ENCODE data around the gene NHS. TPM values are rescaled to one million over a fixed set of nuclear protein-coding genes. Genes with fewer than 3 reads are reported as not detected.

The NHS gene
- total RNA-seq, 1 experiment from 2014 or later: 2.2 TPM

GRCh38 chrX:17779434-17779833, 404.4 kb downstream of the NHS start:
- H3K4me3 ChIP-seq (ENCODE audit: low read depth, low read length): no peak overlapping the region
- no peaks in the 10 kb centered on the region for H3K36me3 Mint-ChIP-seq (ENCODE audit: insufficient read depth, unreplicated experiment)
- peaks cover 6% of the 10 kb centered on the region for H3K27me3 Mint-ChIP-seq (ENCODE audit: insufficient read depth, unreplicated experiment)
- TF ChIP-seq CTCF (IDR thresholded peaks at IDR 0.05; ENCODE audit: insufficient read depth in 1 of 2, low read depth in 1 of 2, low read length in 1 of 2, severe bottlenecking in 1 of 2, unreplicated experiment in 1 of 2): no peak
- no peaks in the 10 kb centered on the region for H3K9me3 Mint-ChIP-seq (ENCODE audit: unreplicated experiment)
- no peak overlapping the region for H3K4me3 Mint-ChIP-seq (ENCODE audit: unreplicated experiment)
- no peaks in the 10 kb centered on the region for H3K9me3 ChIP-seq
- H3K4me1 Mint-ChIP-seq (ENCODE audit: low read depth, unreplicated experiment): no peaks in the 10 kb centered on the region
- DNase-seq: no peak
- ChIA-PET POLR2A (no interaction called here), CTCF (no interaction called here)
- H3K36me3 ChIP-seq (ENCODE audit: control insufficient read depth, insufficient read depth, low read length): no peaks in the 10 kb centered on the region
- no peak overlapping the region for H3K27ac Mint-ChIP-seq (ENCODE audit: unreplicated experiment)
- H3K27me3 ChIP-seq (replicated peaks; ENCODE audit: control insufficient read depth, insufficient read depth, low read length): no peaks in the 10 kb centered on the region
- intact Hi-C loops (cut with micrococcal nuclease; ENCODE audit: unreplicated experiment): no loop called here
- BruUV-seq (replicated peaks): no TSS peak
- no peaks in the 10 kb centered on the region for H3K4me1 ChIP-seq

Small RNA genes lying within 50 kb of the gene (microRNA-seq; reads per million reads assigned to microRNA genes)
- gene MIR4768: not detected

Measured in Caco-2 (cell line).